GM23248 (cell line): Measurements from ENCODE around the gene CTAGE6.
"Not testable (repeated sequence)": the region's sequence is repeated elsewhere in the genome, so short reads cannot be mapped to it uniquely, and the experiment has no call there.

Source experiments
- EZH2 ChIP-seq: fragments of 200-600 bp; sonication (generic); IDR thresholded peaks from 2 replicates; pipeline ENCODE4 v1.6.1; 2018; ENCODE audit warnings: antibody characterized with exemption, mild to moderate bottlenecking; ENCODE audit not compliant: insufficient read depth, poor library complexity, severe bottlenecking
- EZH2phosphoT487 ChIP-seq: fragments of 200-600 bp; sonication (generic); IDR thresholded peaks from 2 replicates; pipeline ENCODE4 v1.6.1; 2018; ENCODE audit warnings: antibody characterized with exemption, moderate library complexity, mild to moderate bottlenecking, low read depth; ENCODE audit not compliant: insufficient read depth

DNA sequence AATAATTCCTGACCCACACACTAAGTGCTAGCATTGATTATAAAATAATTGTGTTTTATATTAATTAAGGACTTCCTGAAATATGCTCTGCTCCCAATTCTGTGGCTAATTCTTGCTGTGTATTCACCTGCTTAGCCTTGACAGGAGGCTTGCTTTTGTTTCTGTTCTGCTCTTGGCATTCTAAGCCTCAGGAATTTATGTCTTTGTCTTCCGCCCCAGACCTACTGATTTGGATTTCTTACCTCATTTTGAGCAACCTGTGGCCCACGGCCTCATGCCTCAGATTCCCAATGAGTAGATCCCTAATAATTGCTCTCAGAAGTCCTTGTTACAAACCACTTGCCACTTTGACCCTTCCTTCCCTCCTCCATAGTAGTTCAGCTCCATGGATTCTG is 40.4 kb upstream of the CTAGE6 start:
- TF ChIP-seq EZH2phosphoT487, EZH2: not testable (repeated sequence)
